ENCODE data around the gene KLF13.

KLF13 gene

DNA sequence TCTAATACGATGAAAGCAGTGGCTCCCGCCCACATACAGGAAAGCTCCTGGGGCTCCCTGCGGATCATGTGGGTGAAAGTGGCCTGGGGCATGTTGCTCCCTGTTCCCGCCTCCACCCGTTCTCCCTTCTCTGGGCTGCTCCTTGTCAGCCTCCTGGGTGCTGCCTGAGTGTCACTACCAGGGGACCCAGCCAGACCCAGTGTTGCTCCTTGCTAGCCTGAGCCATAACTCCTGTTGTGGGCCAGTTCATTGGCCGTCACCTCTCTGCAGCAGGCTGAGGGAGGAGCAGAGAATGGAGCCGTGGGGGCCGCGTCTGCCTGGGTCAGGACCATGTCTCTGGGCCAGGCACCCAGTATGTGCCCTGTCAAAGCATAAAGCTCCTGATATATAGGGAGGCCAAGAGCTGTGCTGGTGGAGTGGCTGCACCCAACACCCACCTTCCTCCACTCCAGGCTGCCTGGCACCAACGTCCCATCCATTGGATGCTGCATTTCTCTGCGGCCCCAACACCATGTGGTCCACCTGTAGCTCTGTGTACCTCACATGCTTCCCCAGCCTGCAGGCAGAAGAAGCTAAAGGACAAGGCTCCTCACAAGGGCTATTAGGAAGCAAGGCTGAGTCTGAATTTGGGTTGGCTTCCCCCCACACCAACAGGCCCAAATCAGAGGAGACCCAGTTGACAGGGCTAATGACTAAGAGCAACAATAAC lies 40.5 kb downstream of the KLF13 start:
- DNase-seq, result no peak
- in situ Hi-C loops (cut with HindIII; ENCODE audit: low pct_ligation_motif_present, low pct_unique_long_range_greater_than_20kb, low sequenced_read_pairs), result no loop called here

DNA sequence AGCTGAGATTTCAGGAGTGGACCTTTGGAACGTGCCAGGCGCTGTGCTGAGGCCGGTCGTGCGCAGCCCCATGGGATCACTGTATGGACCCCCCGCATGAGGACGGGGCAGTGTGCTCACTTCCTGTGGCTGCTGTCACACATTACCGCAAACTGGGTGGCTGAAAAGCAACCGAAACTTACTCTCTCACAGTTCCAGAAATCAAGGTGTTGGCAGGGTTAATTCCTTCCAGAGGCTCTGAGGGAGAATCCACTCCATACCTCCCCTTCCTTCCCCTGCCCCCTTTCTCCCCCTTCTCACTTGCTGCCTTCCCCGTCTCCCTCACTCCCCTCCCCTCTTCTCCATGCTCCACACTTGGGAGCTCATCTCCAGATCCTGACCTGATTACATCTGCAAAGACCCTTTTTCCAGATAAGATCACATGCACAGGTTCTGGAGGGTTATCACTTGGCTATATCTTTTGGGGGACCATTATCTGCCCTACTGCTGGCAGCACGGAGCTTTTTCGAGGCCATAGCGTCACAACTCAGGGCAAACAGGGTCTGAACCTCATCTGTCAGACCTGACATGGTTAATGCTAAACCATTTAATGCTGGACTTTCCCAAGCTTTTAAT lies 41.2 kb downstream of the KLF13 start:
- in situ Hi-C loops (cut with HindIII; ENCODE audit: low pct_ligation_motif_present, low pct_unique_long_range_greater_than_20kb, low sequenced_read_pairs), result no loop called here
- DNase-seq, result no peak

DNA sequence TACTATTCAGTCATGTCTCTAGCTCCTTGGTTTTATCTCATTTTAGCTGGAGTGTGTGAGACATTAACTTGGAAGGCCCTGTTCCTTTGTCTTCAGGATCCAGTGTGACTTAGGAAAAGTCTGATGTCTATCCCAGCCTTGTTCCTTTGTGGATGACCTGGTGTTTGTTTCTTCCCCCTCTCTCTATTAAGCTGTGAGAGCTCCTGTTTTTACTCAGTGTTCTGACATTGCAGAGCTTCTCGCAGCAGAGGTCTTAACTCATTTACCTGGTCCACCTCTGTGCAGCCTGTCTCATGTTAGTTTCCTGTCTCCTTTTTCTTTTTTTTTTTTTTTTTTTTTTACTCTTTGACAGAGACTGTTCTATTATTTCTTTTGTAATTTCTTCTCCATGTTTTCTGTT lies 43.1 kb downstream of the KLF13 start:
- in situ Hi-C loops (cut with HindIII; ENCODE audit: low pct_ligation_motif_present, low pct_unique_long_range_greater_than_20kb, low sequenced_read_pairs), result no loop called here

DNA sequence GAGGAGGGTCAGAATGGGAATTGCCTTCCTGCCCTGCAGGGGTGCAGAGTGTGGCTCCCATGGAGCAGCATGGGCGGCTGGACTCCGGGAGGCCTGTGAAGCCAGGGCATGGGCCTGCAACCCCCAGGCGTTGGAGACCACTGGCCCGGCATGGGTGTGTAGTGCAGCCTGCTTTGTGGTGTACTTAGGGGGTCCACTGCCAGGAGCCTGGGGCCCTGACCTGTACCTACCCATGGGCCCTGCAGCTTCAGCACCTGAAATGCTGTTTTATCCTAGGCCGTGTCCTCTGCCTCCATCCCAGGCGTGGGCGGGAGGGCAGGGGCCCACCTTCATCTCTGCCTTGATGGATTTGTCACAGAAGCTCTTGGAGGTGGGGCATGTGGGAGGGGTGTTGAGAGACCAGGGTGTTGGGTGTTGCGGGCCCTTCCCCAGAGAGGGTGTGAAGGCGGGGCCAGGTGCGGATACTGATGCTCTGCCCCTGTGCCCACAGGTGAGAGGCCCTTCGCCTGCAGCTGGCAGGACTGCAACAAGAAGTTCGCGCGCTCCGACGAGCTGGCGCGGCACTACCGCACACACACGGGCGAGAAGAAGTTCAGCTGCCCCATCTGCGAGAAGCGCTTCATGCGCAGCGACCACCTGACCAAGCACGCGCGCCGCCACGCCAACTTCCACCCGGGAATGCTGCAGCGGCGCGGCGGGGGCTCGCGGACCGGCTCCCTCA lies 45.0 kb downstream of the KLF13 start:
- DNase-seq, result no peak
- in situ Hi-C loops (cut with HindIII; ENCODE audit: low pct_ligation_motif_present, low pct_unique_long_range_greater_than_20kb, low sequenced_read_pairs), result no loop called here

More for the DNA sequence above, 43.1 kb downstream of the KLF13 start:
- no peak for DNase-seq

DNA sequence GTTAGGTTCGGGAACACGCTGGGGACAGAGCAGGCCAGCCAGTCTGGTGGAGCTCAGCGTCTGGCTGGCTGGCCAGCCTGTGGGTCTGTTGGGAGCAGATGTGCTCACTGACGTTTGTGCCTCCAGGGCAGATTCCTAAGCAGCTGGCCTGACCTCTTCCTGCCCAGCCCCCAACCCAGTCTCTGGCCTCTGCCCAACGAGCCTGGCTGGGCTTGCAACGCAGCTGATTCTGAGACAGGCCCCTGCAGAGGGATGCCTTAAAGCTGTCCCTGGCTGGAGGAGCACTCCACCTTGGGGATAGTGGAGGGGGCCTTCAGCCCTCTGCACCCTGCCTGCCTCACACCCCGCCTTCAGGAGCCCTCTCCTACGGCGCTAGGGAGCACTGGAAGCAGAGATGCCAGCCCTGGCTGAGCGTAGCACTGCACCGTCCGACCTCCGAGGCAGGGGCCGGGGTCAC lies 46.0 kb downstream of the KLF13 start:
- no peak for DNase-seq
- in situ Hi-C loops (cut with HindIII; ENCODE audit: low pct_ligation_motif_present, low pct_unique_long_range_greater_than_20kb, low sequenced_read_pairs), result no loop called here

DNA sequence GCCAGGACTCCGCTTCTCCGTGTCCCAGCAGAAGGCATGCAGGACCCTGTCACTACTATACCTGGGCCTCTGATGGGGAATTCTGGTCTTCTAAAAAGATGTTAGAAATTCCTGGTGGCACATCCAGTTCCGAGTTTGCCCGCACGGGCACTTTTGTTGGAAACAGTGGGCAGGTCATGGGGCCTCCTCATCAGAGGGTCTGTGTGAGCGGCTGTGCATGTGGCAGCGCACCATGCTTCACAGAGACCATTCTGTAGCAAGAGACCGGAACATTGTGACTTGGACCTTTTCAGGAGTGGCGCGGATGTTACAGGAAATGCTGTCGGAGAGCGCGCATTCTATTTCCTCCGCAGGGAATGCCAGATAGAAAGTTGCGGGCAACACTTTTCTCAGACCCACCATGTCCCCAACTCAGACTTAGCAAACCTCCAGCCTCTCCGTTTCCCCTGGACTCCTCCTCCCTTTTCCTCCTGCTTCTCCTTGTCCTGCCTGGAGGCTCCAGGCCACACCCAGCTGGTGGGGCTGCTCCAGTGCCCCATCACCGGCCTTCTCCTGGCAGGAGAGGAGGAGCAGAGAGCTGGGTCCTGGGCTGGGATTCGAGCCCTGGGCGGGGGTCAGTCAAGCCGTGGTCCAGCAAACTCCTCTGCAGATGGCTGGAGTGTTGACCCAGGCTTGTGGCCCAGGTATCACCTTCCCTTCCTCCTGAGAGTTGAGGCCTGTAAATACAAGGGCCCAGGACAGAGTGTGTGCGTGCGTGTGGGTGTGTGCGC lies 46.6 kb downstream of the KLF13 start:
- in situ Hi-C loops (cut with HindIII; ENCODE audit: low pct_ligation_motif_present, low pct_unique_long_range_greater_than_20kb, low sequenced_read_pairs), result no loop called here
- no peak for DNase-seq

DNA sequence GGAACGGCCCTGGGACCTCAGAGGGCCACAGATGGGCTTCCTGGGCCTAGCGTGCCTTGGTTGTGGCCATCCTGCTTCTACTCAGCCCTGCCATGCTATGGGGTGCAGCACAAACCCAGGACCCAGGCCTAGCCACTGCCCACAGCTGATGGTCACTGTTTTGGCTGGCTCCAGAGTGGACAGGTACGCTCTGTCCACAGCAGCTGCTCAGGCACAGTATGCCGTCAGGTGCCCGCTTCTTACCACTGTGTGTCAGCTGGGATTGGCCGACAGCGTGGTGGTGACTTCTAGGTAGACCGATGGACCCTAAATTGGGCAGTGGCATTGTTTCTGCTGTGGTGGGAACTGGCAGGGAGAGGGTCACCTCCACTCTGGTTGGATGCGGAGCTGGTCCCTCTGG lies 47.3 kb downstream of the KLF13 start:
- in situ Hi-C loops (cut with HindIII; ENCODE audit: low pct_ligation_motif_present, low pct_unique_long_range_greater_than_20kb, low sequenced_read_pairs), result no loop called here
- no peak for DNase-seq

DNA sequence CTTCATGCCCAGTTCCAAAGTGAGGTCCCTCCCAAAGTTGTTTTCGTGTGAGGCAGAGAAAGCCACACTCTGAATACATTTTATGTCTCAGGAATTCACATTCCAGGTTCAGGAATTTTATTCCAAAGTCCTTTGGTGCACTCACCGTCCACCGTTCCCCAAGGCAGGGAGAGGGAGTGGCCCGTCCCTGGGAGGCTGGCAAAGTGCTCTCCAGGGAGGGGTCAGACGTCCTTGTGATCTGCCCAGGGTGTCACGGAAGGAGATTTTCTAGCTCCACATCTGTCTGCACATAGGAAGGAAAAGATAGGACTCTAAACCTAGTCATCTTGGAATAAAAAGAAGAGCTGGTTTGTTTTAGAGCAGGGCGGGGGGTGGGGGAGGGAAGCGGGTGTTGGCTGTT lies 47.9 kb downstream of the KLF13 start:
- no peak for DNase-seq
- in situ Hi-C loops (cut with HindIII; ENCODE audit: low pct_ligation_motif_present, low pct_unique_long_range_greater_than_20kb, low sequenced_read_pairs), result no loop called here

DNA sequence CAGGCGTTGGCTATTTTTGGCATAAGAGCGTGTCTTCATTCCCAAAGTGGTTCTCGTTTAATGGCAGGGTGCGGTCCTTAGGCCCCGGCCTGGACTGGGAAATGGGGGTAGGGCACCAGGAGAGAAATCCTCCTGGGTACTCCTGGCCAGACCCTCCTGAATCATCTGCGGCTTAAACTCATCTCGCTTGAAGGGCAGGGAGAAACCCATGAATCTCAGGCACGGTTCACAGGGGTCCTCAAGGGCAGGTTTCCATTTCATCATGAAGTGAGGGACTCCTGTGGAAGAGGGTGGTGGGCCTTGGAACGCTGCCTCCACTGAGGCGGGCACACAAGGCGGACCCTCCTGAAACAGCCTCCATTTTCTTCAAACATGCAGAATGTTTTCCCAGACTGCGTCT lies 48.4 kb downstream of the KLF13 start:
- no peak for DNase-seq
- in situ Hi-C loops (cut with HindIII; ENCODE audit: low pct_ligation_motif_present, low pct_unique_long_range_greater_than_20kb, low sequenced_read_pairs), result no loop called here

DNA sequence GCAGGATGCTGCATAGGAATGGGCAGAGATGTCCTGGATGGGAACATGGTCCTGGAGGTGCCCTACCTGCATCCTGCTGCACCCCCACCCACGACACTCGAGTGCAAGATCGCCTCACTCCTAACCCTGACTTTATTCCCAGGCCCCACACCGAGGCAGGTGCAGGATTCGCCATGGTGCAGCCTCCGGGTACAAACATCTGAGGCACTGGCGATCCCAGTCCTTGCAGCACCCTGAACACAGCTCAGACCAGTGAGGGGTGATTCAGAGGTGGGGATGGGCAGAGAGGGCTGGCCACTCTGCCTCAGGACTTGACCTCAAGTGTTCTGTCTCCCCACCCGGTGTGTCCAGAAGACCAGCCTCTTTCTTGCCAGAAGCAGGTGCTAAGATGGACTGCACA lies 49.1 kb downstream of the KLF13 start:
- in situ Hi-C loops (cut with HindIII; ENCODE audit: low pct_ligation_motif_present, low pct_unique_long_range_greater_than_20kb, low sequenced_read_pairs), result no loop called here
- DNase-seq, result no peak

DNA sequence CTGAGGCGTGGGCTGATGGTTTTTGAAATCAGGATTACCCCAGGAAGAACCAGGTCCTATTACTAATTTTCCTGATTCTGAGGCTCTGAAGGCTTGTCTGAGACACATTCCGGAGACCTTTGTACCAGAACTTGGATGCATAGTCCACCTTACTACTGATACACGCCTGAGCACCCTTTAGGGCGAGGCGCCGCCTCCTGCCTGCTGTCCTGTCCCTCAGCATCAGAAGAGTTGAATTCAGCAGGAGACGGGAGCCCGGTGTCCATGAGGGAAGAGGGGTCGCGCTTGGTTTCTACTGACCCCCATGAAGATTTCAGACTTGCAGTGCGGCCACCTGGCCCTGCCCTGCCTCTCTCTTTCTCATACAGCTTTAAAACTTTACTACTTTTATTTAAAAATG lies 49.9 kb downstream of the KLF13 start:
- in situ Hi-C loops (cut with HindIII; ENCODE audit: low pct_ligation_motif_present, low pct_unique_long_range_greater_than_20kb, low sequenced_read_pairs), result no loop called here
- no peak for DNase-seq

DNA sequence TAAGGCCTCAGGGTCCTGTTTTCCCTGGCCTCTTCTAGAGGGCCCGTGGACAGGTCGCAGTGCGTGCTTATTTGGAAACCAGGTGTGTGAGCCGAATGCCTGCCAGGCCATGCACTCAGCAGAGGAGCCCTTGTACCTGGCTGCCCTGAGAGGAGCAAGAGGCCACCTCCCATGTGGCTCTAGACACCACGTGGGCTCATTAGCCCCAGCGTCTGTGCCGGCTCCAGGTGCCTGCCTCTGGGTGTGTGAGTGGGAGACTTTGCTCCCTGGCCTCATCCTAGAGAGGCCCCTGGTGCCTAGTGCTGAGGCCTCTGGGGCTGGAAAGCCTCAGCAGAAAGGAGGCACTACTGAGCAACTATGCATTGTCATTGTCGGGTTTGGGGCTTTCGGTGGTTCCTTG lies 50.4 kb downstream of the KLF13 start:
- in situ Hi-C loops (cut with HindIII; ENCODE audit: low pct_ligation_motif_present, low pct_unique_long_range_greater_than_20kb, low sequenced_read_pairs), result no loop called here

DNA sequence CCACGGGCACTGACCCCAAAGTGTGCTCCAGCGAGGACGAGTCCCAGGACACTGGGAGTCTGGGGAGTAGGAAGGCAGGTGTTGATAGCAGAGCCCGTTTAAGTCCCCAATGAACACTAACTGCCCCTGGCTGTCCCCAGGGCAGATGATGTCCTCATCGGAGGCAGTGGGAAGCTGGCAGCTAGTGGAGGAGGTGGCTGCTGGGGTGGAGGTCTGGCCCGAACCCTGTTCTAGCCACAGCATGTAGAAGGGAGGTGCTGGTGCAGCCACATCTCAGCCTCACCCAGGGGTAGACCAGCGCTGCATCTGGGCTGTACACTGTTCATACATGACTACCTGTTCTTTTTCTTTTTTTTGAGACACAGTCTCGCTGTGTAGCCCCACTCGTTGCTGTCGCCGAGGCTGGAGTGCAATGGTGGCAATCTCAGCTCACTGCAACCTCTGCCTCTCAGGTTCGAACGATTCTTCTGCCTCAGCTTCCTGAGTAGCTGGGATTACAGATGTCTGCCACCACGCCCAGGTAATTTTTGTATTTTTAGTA lies 51.8 kb downstream of the KLF13 start:
- no peak for DNase-seq
- in situ Hi-C loops (cut with HindIII; ENCODE audit: low pct_ligation_motif_present, low pct_unique_long_range_greater_than_20kb, low sequenced_read_pairs), result no loop called here

More for the DNA sequence above, 50.4 kb downstream of the KLF13 start:
- DNase-seq, result no peak

DNA sequence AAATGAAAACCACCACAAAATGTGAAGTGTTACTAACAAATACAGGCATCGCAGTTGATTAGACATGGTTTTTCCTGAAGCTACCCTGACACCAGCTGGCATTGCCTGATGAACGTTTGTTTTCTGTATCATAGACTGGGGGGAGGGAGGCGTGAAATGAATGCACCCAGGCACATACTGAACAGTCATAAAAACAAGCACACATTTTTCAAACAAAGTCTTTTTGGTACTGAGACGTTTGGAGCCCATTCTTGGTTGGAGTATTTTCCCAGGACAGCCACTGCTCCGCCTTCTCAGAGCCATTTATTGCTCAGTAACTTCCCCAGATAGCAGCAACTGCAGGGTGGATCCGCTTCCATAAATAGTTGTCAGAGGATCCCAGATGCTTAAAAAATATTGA lies 52.4 kb downstream of the KLF13 start:
- no peak for DNase-seq
- in situ Hi-C loops (cut with HindIII; ENCODE audit: low pct_ligation_motif_present, low pct_unique_long_range_greater_than_20kb, low sequenced_read_pairs), result no loop called here

DNA sequence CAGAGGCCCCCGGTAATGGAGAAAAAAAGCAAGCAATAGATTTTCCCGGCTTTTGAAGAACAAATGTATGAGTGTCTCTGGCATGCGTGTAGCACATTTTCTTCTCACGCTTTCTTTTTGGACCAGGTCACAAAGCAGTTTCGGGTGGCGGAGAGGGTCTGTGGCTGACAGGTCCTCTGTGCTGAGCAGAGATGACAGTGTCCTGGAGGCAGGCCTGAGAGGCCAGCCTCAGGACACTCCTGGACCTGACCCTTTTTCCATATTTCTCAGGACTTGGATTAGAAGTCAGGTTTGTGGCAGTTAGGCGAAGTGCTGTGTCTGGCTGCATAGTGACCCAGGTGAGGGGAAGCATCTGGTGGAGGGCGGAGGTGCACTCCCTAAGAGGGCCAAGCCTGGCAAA lies 52.9 kb downstream of the KLF13 start:
- in situ Hi-C loops (cut with HindIII; ENCODE audit: low pct_ligation_motif_present, low pct_unique_long_range_greater_than_20kb, low sequenced_read_pairs), result no loop called here
- no peak for DNase-seq

DNA sequence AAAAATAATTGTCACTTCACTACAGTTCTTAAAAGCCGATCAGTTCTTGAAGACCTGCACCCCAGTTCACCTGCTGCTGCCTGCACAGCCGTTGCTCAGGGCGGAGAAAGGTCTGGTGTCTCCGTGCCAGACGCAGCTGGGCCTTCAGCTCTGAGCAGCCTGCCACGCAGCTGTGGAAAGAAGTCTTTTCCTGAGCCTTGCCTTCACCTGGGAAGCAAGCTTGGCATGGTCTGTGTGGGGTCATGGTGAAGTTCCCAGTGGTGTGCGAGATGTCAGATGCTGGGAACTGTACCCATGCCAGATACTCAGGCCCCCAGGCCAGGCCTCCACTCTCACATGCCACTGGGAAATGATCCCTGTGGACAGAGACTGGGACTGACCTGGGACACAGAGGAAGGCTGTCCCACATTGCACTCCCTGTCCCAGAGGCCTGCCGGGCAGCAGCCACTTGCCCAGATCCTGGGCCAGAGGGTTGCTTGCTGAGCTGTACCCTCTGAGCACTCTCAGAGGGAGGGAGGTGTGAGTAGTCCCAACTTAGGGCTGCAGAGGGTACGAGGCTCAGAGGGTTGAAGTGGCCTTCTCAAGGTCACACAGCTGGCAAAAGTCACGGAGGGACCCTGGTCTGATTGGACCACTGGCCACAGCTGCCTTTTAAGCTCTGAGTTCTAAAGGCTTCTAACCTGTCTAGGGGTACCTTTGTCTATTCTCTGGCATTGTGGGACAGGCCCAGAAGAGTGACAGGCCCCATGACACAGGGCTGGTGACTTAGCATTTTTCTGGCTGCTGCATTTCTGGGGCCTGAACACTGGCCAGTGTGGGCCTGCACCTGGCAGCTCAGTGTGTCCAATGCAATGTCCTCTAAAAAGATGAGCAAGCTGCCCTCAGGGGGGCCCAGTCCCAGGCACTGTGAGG lies 55.4 kb downstream of the KLF13 start:
- in situ Hi-C loops (cut with HindIII; ENCODE audit: low pct_ligation_motif_present, low pct_unique_long_range_greater_than_20kb, low sequenced_read_pairs), result no loop called here
- no peak for DNase-seq

DNA sequence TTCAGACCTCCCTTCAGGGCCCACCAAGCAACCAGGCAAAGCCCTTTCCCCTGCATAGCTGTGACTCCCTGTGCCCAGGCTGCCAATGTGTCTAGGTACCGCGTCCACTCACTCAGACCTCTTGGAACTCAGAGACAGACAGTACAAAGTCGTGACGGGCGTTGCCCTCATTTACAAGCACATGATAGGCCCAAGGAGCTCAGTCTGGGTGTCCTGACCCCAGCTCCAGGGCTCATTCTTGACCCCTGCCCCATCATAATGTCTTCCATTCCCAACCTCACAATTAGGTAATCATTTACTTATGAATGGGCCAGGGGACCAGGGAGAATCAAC lies 56.0 kb downstream of the KLF13 start:
- in situ Hi-C loops (cut with HindIII; ENCODE audit: low pct_ligation_motif_present, low pct_unique_long_range_greater_than_20kb, low sequenced_read_pairs), result no loop called here

DNA sequence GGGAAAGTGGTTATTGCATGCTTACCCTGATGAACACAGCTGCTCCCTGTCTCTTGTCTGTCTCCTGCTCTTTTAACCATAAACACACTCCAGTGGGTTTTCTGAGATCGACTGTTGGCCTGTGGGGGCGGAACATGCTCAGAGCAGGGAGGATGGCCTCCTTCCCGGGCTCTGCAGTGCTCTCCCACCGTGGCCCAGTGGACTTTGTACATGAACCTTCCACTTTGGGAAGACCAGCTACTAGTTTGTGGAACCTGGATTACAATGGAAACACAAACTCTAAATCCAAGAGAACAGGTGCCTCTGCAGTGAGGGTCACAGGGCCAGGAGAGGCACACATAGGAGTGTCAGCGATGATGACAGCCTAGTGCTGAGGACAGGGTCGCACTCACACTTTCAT lies 56.5 kb downstream of the KLF13 start:
- in situ Hi-C loops (cut with HindIII; ENCODE audit: low pct_ligation_motif_present, low pct_unique_long_range_greater_than_20kb, low sequenced_read_pairs), result no loop called here
- DNase-seq, result no peak

More for the DNA sequence above, 56.0 kb downstream of the KLF13 start:
- no peak for DNase-seq
